Mesenchymal stem cell (in vitro differentiated cells and primary cell): ENCODE data around the gene SYNGR3.
"Not testable (repeated sequence)": the region's sequence is repeated elsewhere in the genome, so short reads cannot be mapped to it uniquely, and the experiment has no call there.

Experiments used
- DNase-seq: peaks from one replicate; pipeline ENCODE4 v3.0.0-alpha.2; 2013
- H2AFZ ChIP-seq: one replicate; pipeline ENCODE4 v1.6.1; 2013; ENCODE audit warnings: low read depth, mild to moderate bottlenecking, control low read depth, inconsistent platforms, low read length, moderate library complexity
- H2AK5ac ChIP-seq: 2 replicates; pipeline ENCODE4 v1.6.1; 2013; ENCODE audit warnings: low read length, moderate library complexity, mild to moderate bottlenecking, inconsistent platforms; ENCODE audit not compliant: severe bottlenecking
- H2BK120ac ChIP-seq: one replicate; pipeline ENCODE4 v1.6.1; 2013; ENCODE audit warnings: low read depth, mild to moderate bottlenecking, inconsistent platforms, low read length, moderate library complexity
- H2BK12ac ChIP-seq, 2 experiments: one replicate each; pipeline ENCODE4 v1.6.1; 2013; ENCODE audit warnings: inconsistent platforms in 2 of 2, low read length in 2 of 2, mild to moderate bottlenecking in 2 of 2, moderate library complexity in 2 of 2, control low read depth in 1 of 2
- H2BK15ac ChIP-seq: one replicate; pipeline ENCODE4 v1.6.1; 2013; ENCODE audit warnings: mild to moderate bottlenecking, low read depth, inconsistent platforms; ENCODE audit not compliant: poor library complexity, severe bottlenecking
- H2BK5ac ChIP-seq: 2 replicates; pipeline ENCODE4 v1.6.1; 2013; ENCODE audit warnings: low read depth, mild to moderate bottlenecking, low read length, control low read depth, inconsistent platforms; ENCODE audit not compliant: poor library complexity, severe bottlenecking
- H3K14ac ChIP-seq, 2 experiments: one replicate each; pipeline ENCODE4 v1.6.1; 2013; ENCODE audit warnings: inconsistent platforms in 2 of 2, low read length in 2 of 2, control low read depth in 1 of 2, mild to moderate bottlenecking in 1 of 2, moderate library complexity in 1 of 2
- H3K18ac ChIP-seq, 2 experiments: one replicate each; pipeline ENCODE4 v1.6.1; 2013; ENCODE audit warnings: inconsistent platforms in 2 of 2, low read length in 2 of 2, control low read depth in 1 of 2, low read depth in 1 of 2, mild to moderate bottlenecking in 1 of 2
- H3K23ac ChIP-seq, 2 experiments: one replicate each; pipeline ENCODE4 v1.6.1; 2013; ENCODE audit warnings: inconsistent platforms in 2 of 2, low read length in 2 of 2, mild to moderate bottlenecking in 2 of 2, moderate library complexity in 2 of 2, control low read depth in 1 of 2
- H3K27ac ChIP-seq: 2 replicates; pipeline ENCODE4 v1.5.1; 2013; ENCODE audit warnings: mild to moderate bottlenecking, moderate library complexity, low read length, control low read depth, inconsistent platforms; ENCODE audit not compliant: poor library complexity, severe bottlenecking
- H3K27me3 ChIP-seq, 2 experiments: 2 replicates each; pipeline versions ENCODE4 v1.6.1 to v1.7.0; 2013; ENCODE audit warnings: low read length in 2 of 2, mild to moderate bottlenecking in 2 of 2, moderate library complexity in 2 of 2, control low read depth in 1 of 2, inconsistent platforms in 1 of 2; ENCODE audit not compliant: control insufficient read depth in 1 of 2, insufficient read depth in 1 of 2
- H3K36me3 ChIP-seq, 2 experiments: 2 replicates each; pipeline versions ENCODE4 v1.6.1 to v1.7.0; 2013; ENCODE audit warnings: low read length in 2 of 2, control low read depth in 1 of 2, inconsistent platforms in 1 of 2, low read depth in 1 of 2, mild to moderate bottlenecking in 1 of 2; ENCODE audit not compliant: insufficient read depth in 2 of 2, control insufficient read depth in 1 of 2
- H3K4ac ChIP-seq, 2 experiments: one replicate each; pipeline ENCODE4 v1.6.1; 2013; ENCODE audit warnings: inconsistent platforms in 2 of 2, low read length in 2 of 2, mild to moderate bottlenecking in 2 of 2, moderate library complexity in 2 of 2, control low read depth in 1 of 2, low read depth in 1 of 2
- H3K4me1 ChIP-seq: 2 replicates; pipeline ENCODE4 v1.6.1; 2013; ENCODE audit warnings: low read depth, low read length, control low read depth; ENCODE audit not compliant: control insufficient read depth, insufficient read depth
- H3K4me2 ChIP-seq: 2 replicates; pipeline ENCODE4 v1.6.1; 2013; ENCODE audit warnings: low read length, mild to moderate bottlenecking, inconsistent platforms; ENCODE audit not compliant: poor library complexity, severe bottlenecking
- H3K4me3 ChIP-seq, 2 experiments: 2 replicates each; pipeline versions ENCODE4 v1.5.1 to v1.7.0; 2013; ENCODE audit warnings: low read length in 2 of 2, mild to moderate bottlenecking in 2 of 2, control low read depth in 1 of 2, low read depth in 1 of 2; ENCODE audit not compliant: insufficient read depth in 1 of 2
- H3K79me1 ChIP-seq: replicated peaks from 2 replicates; pipeline ENCODE4 v1.6.1; 2013; ENCODE audit warnings: mild to moderate bottlenecking, control low read depth, low read length, inconsistent platforms; ENCODE audit not compliant: poor library complexity, severe bottlenecking
- H3K9ac ChIP-seq: 2 replicates; pipeline ENCODE4 v1.7.0; 2013; ENCODE audit warnings: mild to moderate bottlenecking, low read length, moderate library complexity
- H3K9me3 ChIP-seq: 2 replicates; pipeline ENCODE4 v1.7.0; 2013; ENCODE audit warnings: mild to moderate bottlenecking, low read length; ENCODE audit not compliant: control insufficient read depth
- H4K8ac ChIP-seq: one replicate; pipeline ENCODE4 v1.6.1; 2013; ENCODE audit warnings: inconsistent platforms, mild to moderate bottlenecking, low read length, moderate library complexity
- H4K91ac ChIP-seq: one replicate; pipeline ENCODE4 v1.6.1; 2013; ENCODE audit warnings: mild to moderate bottlenecking, low read length, inconsistent platforms
- WGBS: methylation state at CpG from one replicate; pipeline ENCODE4 v1.1.7; 2013; ENCODE audit warnings: mixed read lengths; 5-methylcytosine and 5-hydroxymethylcytosine counted together

The SYNGR3 gene

DNA sequence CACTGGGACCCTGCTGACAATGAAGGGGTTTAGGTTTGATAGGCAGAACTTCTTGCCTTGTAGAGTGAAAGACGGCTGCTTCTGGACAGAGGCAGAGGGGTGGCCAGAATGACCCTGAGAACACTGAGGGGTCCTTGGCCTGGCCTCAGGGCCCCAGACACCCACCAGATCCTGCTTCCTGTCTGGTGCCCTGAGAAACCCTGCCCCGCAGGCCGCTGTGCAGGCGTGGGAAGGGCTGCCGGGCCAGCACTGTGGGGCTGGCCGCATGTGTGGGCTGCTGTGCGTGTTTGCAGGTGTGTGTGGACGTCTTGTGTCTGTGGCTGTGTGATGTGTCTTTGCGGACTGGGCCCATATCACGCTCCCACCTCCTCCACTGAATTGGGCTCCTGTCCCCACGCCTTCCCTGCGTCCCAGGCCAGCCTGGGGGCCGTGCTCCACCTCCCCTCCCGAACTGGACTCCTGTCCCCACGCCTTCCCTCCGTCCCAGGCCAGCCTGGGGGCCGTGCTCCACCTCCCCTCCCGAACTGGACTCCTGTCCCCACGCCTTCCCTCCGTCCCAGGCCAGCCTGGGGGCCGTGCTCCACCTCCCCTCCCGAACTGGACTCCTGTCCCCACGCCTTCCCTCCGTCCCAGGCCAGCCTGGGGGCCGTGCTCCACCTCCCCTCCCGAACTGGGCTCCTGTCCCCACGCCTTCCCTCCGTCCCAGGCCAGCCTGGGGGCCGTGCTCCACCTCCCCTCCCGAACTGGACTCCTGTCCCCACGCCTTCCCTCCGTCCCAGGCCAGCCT is 44.3 kb downstream of the SYNGR3 start:
- 74% methylated on average over 8 of the region's 32 CpGs for WGBS
- Histone ChIP-seq H2BK5ac (peak overlapping the region; percentile 87), H4K8ac (peak overlapping the region; percentile 69), H2BK15ac (peak overlapping the region; percentile 92), H3K9ac (peak overlapping the region; percentile 70), H3K4me3 (peak overlapping the region; percentile 24 to 35), H4K91ac (peak overlapping the region; percentile 78), H2AK5ac (peak overlapping the region; percentile 47), H3K79me1 (peaks cover 16% of the 10 kb centered on the region), H3K4me2 (peak overlapping the region; percentile 61), H3K4me1 (peaks cover 85% of the 10 kb centered on the region), H3K14ac (peak overlapping the region in 1 of 2 experiments; percentile 96), H3K23ac (peak overlapping the region in 1 of 2 experiments; percentile 34), H3K27ac (peak overlapping the region; percentile 82), H2BK12ac (peak overlapping the region; percentile 76 to 93), H2AFZ (peak overlapping the region; percentile 36), H3K18ac (peak overlapping the region; percentile 60 to 94), H3K4ac (peak overlapping the region; percentile 92 to 97), H3K36me3 (peaks cover 0 to 68% of the 10 kb centered on the region in 2 experiments), H2BK120ac (peak overlapping the region; percentile 93)
- H3K27me3 ChIP-seq, H3K9me3 ChIP-seq, DNase-seq: not testable (repeated sequence)

DNA sequence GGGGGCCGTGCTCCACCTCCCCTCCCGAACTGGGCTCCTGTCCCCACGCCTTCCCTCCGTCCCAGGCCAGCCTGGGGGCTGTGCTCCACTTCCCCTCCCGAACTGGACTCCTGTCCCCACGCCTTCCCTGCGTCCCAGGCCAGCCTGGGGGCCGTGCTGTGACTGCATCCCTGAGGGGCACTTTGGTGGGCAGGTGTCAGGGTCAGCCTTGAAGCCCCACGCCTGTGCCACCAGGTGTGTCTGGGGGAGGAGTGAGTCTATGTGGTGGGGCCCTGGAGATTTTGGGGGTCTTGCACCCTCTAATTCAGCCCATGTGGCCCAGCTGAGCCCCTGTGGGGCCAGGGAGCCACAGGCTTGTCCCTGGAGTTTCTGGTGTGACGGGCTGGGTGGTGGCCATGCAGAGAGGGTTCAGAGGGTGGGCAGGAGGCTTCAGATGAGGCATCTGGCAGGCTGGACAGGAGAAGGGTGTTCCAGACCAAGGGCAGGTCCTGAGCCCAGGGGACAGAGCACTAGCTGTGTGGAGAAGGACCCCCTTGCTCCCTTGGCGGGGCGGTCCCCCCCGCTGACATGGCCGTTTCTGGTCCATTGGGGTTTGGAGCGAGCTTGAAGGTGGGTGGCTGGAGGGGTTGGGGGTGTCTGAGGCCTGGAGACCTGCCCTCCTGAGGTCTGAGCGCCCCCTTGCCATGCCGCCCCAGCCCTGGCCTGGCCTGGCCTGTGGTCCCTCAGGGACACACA is 45.1 kb downstream of the SYNGR3 start:
- WGBS, result 91% methylated on average over 14 of the region's 17 CpGs

DNA sequence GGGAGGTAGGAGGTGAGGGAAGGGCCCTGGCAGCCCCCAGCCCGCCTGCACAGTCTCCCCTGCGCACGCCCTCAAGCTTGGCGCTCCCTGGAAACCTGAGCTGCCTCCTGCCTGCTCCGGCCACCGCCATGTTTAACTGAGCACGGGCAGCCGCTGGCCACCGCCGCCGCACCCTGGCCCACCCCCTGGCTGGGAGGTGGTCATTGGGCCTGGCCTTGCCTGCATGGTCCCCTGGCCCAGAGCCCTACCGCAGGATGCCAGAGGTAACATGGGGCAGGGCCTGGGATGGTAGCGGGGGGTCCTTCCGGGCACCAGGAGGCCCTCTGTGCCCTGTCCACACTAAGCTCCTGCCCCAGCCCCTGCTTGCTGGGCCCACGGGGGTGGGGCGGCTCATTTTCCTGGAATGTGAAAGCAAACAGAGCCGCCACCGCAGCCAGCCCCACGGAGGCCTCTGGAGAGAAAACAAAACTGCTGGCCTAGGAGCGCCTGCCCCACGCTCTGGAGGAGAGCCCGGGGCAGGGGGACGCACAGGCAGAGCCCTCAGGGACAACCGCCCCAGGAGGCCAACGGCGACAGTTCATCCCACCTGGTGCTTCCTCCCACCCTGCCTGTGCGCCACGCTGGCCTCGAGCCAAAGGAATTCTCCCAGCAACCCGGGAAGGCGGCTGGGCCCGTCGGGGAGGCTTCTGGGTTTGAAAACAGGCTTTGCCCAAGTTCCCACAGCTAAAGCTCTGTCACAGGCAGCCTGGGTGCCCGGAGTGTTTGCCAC is 45.8 kb downstream of the SYNGR3 start:
- peak overlapping the region; percentile 97 for H3K27ac ChIP-seq
- peak overlapping the region; percentile 49 for H3K4me2 ChIP-seq
- H3K4ac ChIP-seq, result peak overlapping the region; percentile 95 to 100
- H2BK5ac ChIP-seq, result peak overlapping the region; percentile 97
- peaks cover 12% of the 10 kb centered on the region for H3K79me1 ChIP-seq
- peaks cover 0 to 61% of the 10 kb centered on the region in 2 experiments for H3K36me3 ChIP-seq
- WGBS, result 51% methylated on average over 34 of the region's 34 CpGs
- H4K8ac ChIP-seq, result peak overlapping the region; percentile 95
- peaks cover 88% of the 10 kb centered on the region for H3K4me1 ChIP-seq
- H3K9me3 ChIP-seq, result no peaks in the 10 kb centered on the region
- peak overlapping the region; percentile 75 to 96 for H3K18ac ChIP-seq
- H2AK5ac ChIP-seq, result peak overlapping the region; percentile 59
- peak overlapping the region; percentile 97 for H2BK15ac ChIP-seq
- H2AFZ ChIP-seq, result peak overlapping the region; percentile 33
- peak overlapping the region; percentile 93 to 99 for H2BK12ac ChIP-seq
- peak; percentile 85 for DNase-seq
- peak overlapping the region in 1 of 2 experiments; percentile 69 for H3K14ac ChIP-seq
- H3K9ac ChIP-seq, result peak overlapping the region; percentile 77
- peak overlapping the region; percentile 99 for H2BK120ac ChIP-seq
- H4K91ac ChIP-seq, result peak overlapping the region; percentile 99
- H3K4me3 ChIP-seq, result peak overlapping the region; percentile 7 to 49
- no peaks in the 10 kb centered on the region for H3K27me3 ChIP-seq
- peak overlapping the region in 1 of 2 experiments; percentile 85 for H3K23ac ChIP-seq

More for the DNA sequence above, 45.1 kb downstream of the SYNGR3 start:
- peak overlapping the region; percentile 77 for H3K9ac ChIP-seq
- peak overlapping the region in 1 of 2 experiments; percentile 46 for H3K23ac ChIP-seq
- H3K79me1 ChIP-seq, result peaks cover 15% of the 10 kb centered on the region
- peak overlapping the region; percentile 92 to 100 for H3K4ac ChIP-seq
- peak overlapping the region; percentile 33 for H2AFZ ChIP-seq
- H3K36me3 ChIP-seq, result peaks cover 0 to 64% of the 10 kb centered on the region in 2 experiments
- H2BK12ac ChIP-seq, result peak overlapping the region; percentile 93 to 99
- peak overlapping the region in 1 of 2 experiments; percentile 49 for H3K4me3 ChIP-seq
- peak overlapping the region; percentile 31 for H2BK15ac ChIP-seq
- H2AK5ac ChIP-seq, result peak overlapping the region; percentile 59
- H3K18ac ChIP-seq, result peak overlapping the region; percentile 75 to 82
- no peak for DNase-seq
- H2BK120ac ChIP-seq, result peak overlapping the region; percentile 83
- H3K4me2 ChIP-seq, result peak overlapping the region; percentile 49
- peaks cover 86% of the 10 kb centered on the region for H3K4me1 ChIP-seq
- H3K27ac ChIP-seq, result peak overlapping the region; percentile 97
- H3K9me3 ChIP-seq, result no peaks in the 10 kb centered on the region
- H4K91ac ChIP-seq, result peak overlapping the region; percentile 99
- no peaks in the 10 kb centered on the region for H3K27me3 ChIP-seq
- H4K8ac ChIP-seq, result peak overlapping the region; percentile 95
- H2BK5ac ChIP-seq, result peak overlapping the region; percentile 97
- peak overlapping the region in 1 of 2 experiments; percentile 82 for H3K14ac ChIP-seq
